Panc1 (cell line): ENCODE data around the gene UFD1. TPM values are rescaled to one million over a fixed set of nuclear protein-coding genes. Genes with fewer than 3 reads are reported as not detected.

Source experiments
- ATAC-seq: fragments of 200-7000 bp; cut with Tn5 transposase; 2 replicates; pipeline ENCODE4 v1.9.1; 2020; ENCODE audit warnings: mild to moderate bottlenecking, moderate library complexity
- BruUV-seq: library from RNA; stranded (reverse); fragments of 400-500 nt; replicated peaks from 2 replicates; lab custom pipeline; 2021; lab: Mats Ljungman, UMichigan
- CTCF ChIA-PET: fragments of 300-600 bp; sonication (Branson Sonifier 250); formaldehyde crosslinking; loops from one replicate; lab custom pipeline; 2022; ENCODE audit warnings: antibody characterized with exemption; lab: Charles Lee
- POLR2A ChIA-PET: fragments of 300-600 bp; sonication (Branson Sonifier 250); formaldehyde crosslinking; loops from one replicate; lab custom pipeline; 2022; ENCODE audit warnings: antibody characterized with exemption; lab: Charles Lee
- DNase-seq: peaks from one replicate; pipeline ENCODE4 v3.0.0-alpha.2; 2010; ENCODE audit warnings: low read depth, low spot score
- H3K27ac ChIP-seq: 2 replicates; pipeline ENCODE4 v1.5.1; 2011; ENCODE audit warnings: mild to moderate bottlenecking, low read length, inconsistent platforms
- H3K27me3 ChIP-seq: fragments of 200-500 bp; sonication (Bioruptor generic); 2 replicates; pipeline ENCODE4 v1.6.0; 2014; ENCODE audit warnings: low read length, inconsistent platforms; ENCODE audit not compliant: control insufficient read depth, insufficient read depth
- H3K36me3 ChIP-seq: fragments of 200-500 bp; sonication (Bioruptor generic); 2 replicates; pipeline ENCODE4 v1.5.1; 2014; ENCODE audit warnings: inconsistent platforms, mild to moderate bottlenecking, low read length, moderate library complexity; ENCODE audit not compliant: control insufficient read depth, insufficient read depth
- H3K4me1 ChIP-seq: 2 replicates; pipeline ENCODE4 v1.5.1; 2011; ENCODE audit warnings: inconsistent platforms, mild to moderate bottlenecking, low read length, moderate library complexity; ENCODE audit not compliant: control insufficient read depth, insufficient read depth
- H3K4me3 ChIP-seq, 2 experiments: 2 replicates each; pipeline ENCODE4 v1.5.1; 2011 to 2012; ENCODE audit warnings: low read depth in 2 of 2, low read length in 2 of 2, mild to moderate bottlenecking in 2 of 2, inconsistent platforms in 1 of 2, moderate library complexity in 1 of 2
- H3K9me3 ChIP-seq: fragments of 200-500 bp; sonication (Bioruptor generic); 2 replicates; pipeline ENCODE4 v1.5.1; 2014; ENCODE audit warnings: low read depth, mild to moderate bottlenecking, inconsistent platforms, low read length, moderate library complexity; ENCODE audit not compliant: control insufficient read depth, insufficient read depth
- CTCF ChIP-seq: fragments of 450-650 bp; IDR thresholded peaks from 2 replicates; pipeline ENCODE4 v1.5.1; 2017; ENCODE audit warnings: mild to moderate bottlenecking
- POLR2AphosphoS5 ChIP-seq: IDR thresholded peaks from 2 replicates; pipeline ENCODE4 v1.6.1; 2012; ENCODE audit warnings: mild to moderate bottlenecking, low read depth, low read length, moderate library complexity
- REST ChIP-seq, 2 experiments: IDR thresholded peaks; 2 replicates each; pipeline ENCODE4 v1.6.1; 2011 to 2012; ENCODE audit warnings: low read depth in 2 of 2, control low read depth in 1 of 2, low read length in 1 of 2, mild to moderate bottlenecking in 1 of 2, moderate library complexity in 1 of 2; ENCODE audit not compliant: insufficient read depth in 1 of 2
- SIN3A ChIP-seq: IDR thresholded peaks from 2 replicates; pipeline ENCODE4 v1.6.1; 2012; ENCODE audit warnings: low read depth, mild to moderate bottlenecking, low read length, moderate library complexity, borderline replicate concordance; ENCODE audit not compliant: insufficient read depth
- TCF7L2 ChIP-seq: IDR thresholded peaks from 2 replicates; pipeline ENCODE4 v1.6.1; 2011; ENCODE audit warnings: mild to moderate bottlenecking, low read depth, low read length, inconsistent platforms
- in situ Hi-C: cut with HindIII; loops from 2 replicates; pipeline ENCODE4 v1.10.0; 2016; ENCODE audit warnings: low sequenced_read_pairs, low pct_unique_long_range_greater_than_20kb
- intact Hi-C: fragments of 100-400 bp; cut with micrococcal nuclease; formaldehyde crosslinking; loops from one replicate; pipeline ENCODE4 v1.10.0; 2022; ENCODE audit not compliant: unreplicated experiment
- total RNA-seq: library from RNA; stranded (reverse); gene quantifications from one replicate; pipeline ENCODE4 v1.2.1, GENCODE V29; 2021; ENCODE audit not compliant: unreplicated experiment

The UFD1 gene
- total RNA-seq, 1 experiment from 2014 or later: 82.8 TPM

- BruUV-seq: no TSS peak
- ChIA-PET CTCF (no interaction called here), POLR2A (no interaction called here)
- no peaks in the 10 kb centered on the region for H3K27me3 ChIP-seq
- no peak overlapping the region for H3K4me3 ChIP-seq
- H3K36me3 ChIP-seq: peaks cover 20% of the 10 kb centered on the region
- DNase-seq (no peak), ATAC-seq (no peak)
- in situ Hi-C loops: no loop called here
- no peaks in the 10 kb centered on the region for H3K9me3 ChIP-seq
- intact Hi-C loops: no loop called here
- no peaks in the 10 kb centered on the region for H3K4me1 ChIP-seq
- no peak for TF ChIP-seq REST (IDR thresholded peaks at IDR 0.05; ENCODE audit: insufficient read depth in 1 of 2, low read depth in 2 of 2, low read length in 1 of 2)
- no peak for TF ChIP-seq CTCF
- TF ChIP-seq TCF7L2: no peak
- no peak for TF ChIP-seq SIN3A
- no peak for TF ChIP-seq POLR2AphosphoS5
- no peak overlapping the region for H3K27ac ChIP-seq
Observed at GRCh38 chr22:19460036-19460435, 19.0 kb downstream of the UFD1 start.

- POLR2A ChIA-PET: no interaction called here
- no peak for TF ChIP-seq TCF7L2
- TF ChIP-seq REST (IDR thresholded peaks at IDR 0.05; ENCODE audit: insufficient read depth in 1 of 2, low read depth in 2 of 2, low read length in 1 of 2): no peak
- TF ChIP-seq CTCF: no peak
- TF ChIP-seq SIN3A: no peak
- no peak for TF ChIP-seq POLR2AphosphoS5
- no peak overlapping the region for H3K4me3 ChIP-seq
- intact Hi-C loops (no loop called here), in situ Hi-C loops (no loop called here)
- BruUV-seq: no TSS peak
- peaks cover 9% of the 10 kb centered on the region; the same call in 1 of the 2 replicates for H3K36me3 ChIP-seq
- ATAC-seq (no peak), DNase-seq (no peak)
- CTCF ChIA-PET: interaction anchor here (0.7 kb wide), 1 partner anchor 16 kb away, joined by 3 read pairs; no protein-coding TSS in a partner anchor
- H3K27ac ChIP-seq: no peak overlapping the region
- no peaks in the 10 kb centered on the region for H3K27me3 ChIP-seq
- no peaks in the 10 kb centered on the region for H3K9me3 ChIP-seq
- H3K4me1 ChIP-seq: no peaks in the 10 kb centered on the region
Observed at GRCh38 chr22:19457828-19458428, 21.1 kb downstream of the UFD1 start.
